HepG2 (cell line): Measurements from ENCODE around the gene TMEM151A. TPM values are rescaled to one million over a fixed set of nuclear protein-coding genes. Genes with fewer than 3 reads are reported as not detected.
A peak's percentile ranks its signal among the peaks of the same experiment; 100 is the strongest.

Experiments used
- ARID2 ChIP-seq: sonication (generic); formaldehyde crosslinking; IDR thresholded peaks from 2 replicates; pipeline ENCODE4 v1.8.1; 2022; ENCODE audit warnings: mild to moderate bottlenecking, missing genetic modification reagents, borderline replicate concordance
- CENPBD1 ChIP-seq: sonication (generic); formaldehyde crosslinking; IDR thresholded peaks from 2 replicates; pipeline ENCODE4 v1.8.0; 2022; ENCODE audit warnings: missing genetic modification reagents, low read depth, mild to moderate bottlenecking, borderline replicate concordance
- FOXK1 ChIP-seq: sonication (generic); formaldehyde crosslinking; IDR thresholded peaks from 2 replicates; pipeline ENCODE4 v1.4.0; 2020; ENCODE audit warnings: low read depth, missing genetic modification reagents, borderline replicate concordance
- KAT7 ChIP-seq: IDR thresholded peaks from 2 replicates; pipeline ENCODE4 v1.6.1; 2018; ENCODE audit warnings: borderline replicate concordance, missing compliant biosample characterization
- KLF13 ChIP-seq: sonication (generic); formaldehyde crosslinking; IDR thresholded peaks from 2 replicates; pipeline ENCODE4 v1.4.0; 2020; ENCODE audit warnings: mild to moderate bottlenecking, missing genetic modification reagents
- NFIC ChIP-seq: IDR thresholded peaks from 2 replicates; pipeline ENCODE4 v1.6.1; 2012; ENCODE audit warnings: mild to moderate bottlenecking, low read length, inconsistent platforms
- PAX8 ChIP-seq: sonication (generic); formaldehyde crosslinking; IDR thresholded peaks from 2 replicates; pipeline ENCODE4 v1.8.0; 2022; ENCODE audit warnings: mild to moderate bottlenecking, missing genetic modification reagents, borderline replicate concordance
- SMYD3 ChIP-seq: sonication (generic); formaldehyde crosslinking; IDR thresholded peaks from 2 replicates; pipeline ENCODE4 v1.8.1; 2023; ENCODE audit warnings: mild to moderate bottlenecking, missing genetic modification reagents
- SRY ChIP-seq: sonication (generic); formaldehyde crosslinking; IDR thresholded peaks from 2 replicates; pipeline ENCODE4 v1.8.0; 2022; ENCODE audit warnings: mild to moderate bottlenecking, missing genetic modification reagents
- STAT5B ChIP-seq: sonication (generic); formaldehyde crosslinking; IDR thresholded peaks from 2 replicates; pipeline ENCODE4 v1.4.0; 2020; ENCODE audit warnings: missing genetic modification reagents
- TARDBP ChIP-seq: sonication (generic); formaldehyde crosslinking; IDR thresholded peaks from 2 replicates; pipeline ENCODE4 v1.8.0; 2022; ENCODE audit warnings: mild to moderate bottlenecking, missing genetic modification reagents
- TERF1 ChIP-seq: sonication (generic); formaldehyde crosslinking; IDR thresholded peaks from 2 replicates; pipeline ENCODE4 v1.8.0; 2022; ENCODE audit warnings: mild to moderate bottlenecking, missing genetic modification reagents, moderate library complexity
- ZFP1 ChIP-seq: IDR thresholded peaks from 2 replicates; pipeline ENCODE4 v1.6.1; 2016
- ZNF317 ChIP-seq: sonication (generic); formaldehyde crosslinking; IDR thresholded peaks from 2 replicates; pipeline ENCODE4 v1.5.0; 2020; ENCODE audit warnings: mild to moderate bottlenecking, missing genetic modification reagents
- ZNF350 ChIP-seq: sonication (generic); formaldehyde crosslinking; IDR thresholded peaks from 2 replicates; pipeline ENCODE4 v1.4.0; 2020; ENCODE audit warnings: mild to moderate bottlenecking, low read depth, missing genetic modification reagents, borderline replicate concordance
- ZNF562 ChIP-seq: sonication (generic); formaldehyde crosslinking; IDR thresholded peaks from 2 replicates; pipeline ENCODE4 v1.8.0; 2022; ENCODE audit warnings: missing genetic modification reagents, borderline replicate concordance
- ZNF589 ChIP-seq: sonication (generic); formaldehyde crosslinking; conservative IDR thresholded peaks from 2 replicates; pipeline ENCODE4 v1.8.0; 2022; ENCODE audit warnings: mild to moderate bottlenecking, moderate library complexity, missing genetic modification reagents
- ZNF737 ChIP-seq: sonication (generic); formaldehyde crosslinking; IDR thresholded peaks from 2 replicates; pipeline ENCODE4 v1.5.0; 2020; ENCODE audit warnings: missing genetic modification reagents, mild to moderate bottlenecking, borderline replicate concordance
- polyA plus RNA-seq, 8 experiments: library from polyadenylated mRNA; depleted of rRNA in 3 of 8; stranded (reverse) in 7 of 8; unstranded in 1 of 8; fragments of >200 nt; fragmentation: Illumina TruSeq in 4 of 8; extraction: Trizol in 4 of 8; gene quantifications; 2 replicates each; pipeline versions ENCODE4 v1.2.1 to v1.2.3, GENCODE V29; 2011 to 2016; ENCODE audit warnings: low read depth in 4 of 8, missing spikeins in 1 of 8, mixed read lengths in 1 of 8; ENCODE audit not compliant: insufficient read depth in 1 of 8
- total RNA-seq, 5 experiments: library from RNA; depleted of rRNA; stranded (reverse); fragments of >200 nt; fragmentation: Illumina TruSeq; extraction: Trizol; gene quantifications; 2 replicates each; pipeline ENCODE4 v1.2.3, GENCODE V29; 2016; ENCODE audit warnings: low read depth in 1 of 5
- TF ChIP-seq, protein P1 (sequence below): IDR thresholded peaks from 2 replicates; pipeline ENCODE4 v1.6.1; 2016; ENCODE audit warnings: low read depth, control low read depth
- TF ChIP-seq, protein P2 (sequence below): sonication (generic); formaldehyde crosslinking; IDR thresholded peaks from 2 replicates; pipeline ENCODE4 v1.4.0; 2020; ENCODE audit warnings: missing genetic modification reagents

Gene TMEM151A
- total and polyA plus RNA-seq, 2 of the 13 experiments (the other 11 are each of a cell fraction or from before 2014, with no cell fraction given): 0.18 to 0.33 TPM

DNA sequence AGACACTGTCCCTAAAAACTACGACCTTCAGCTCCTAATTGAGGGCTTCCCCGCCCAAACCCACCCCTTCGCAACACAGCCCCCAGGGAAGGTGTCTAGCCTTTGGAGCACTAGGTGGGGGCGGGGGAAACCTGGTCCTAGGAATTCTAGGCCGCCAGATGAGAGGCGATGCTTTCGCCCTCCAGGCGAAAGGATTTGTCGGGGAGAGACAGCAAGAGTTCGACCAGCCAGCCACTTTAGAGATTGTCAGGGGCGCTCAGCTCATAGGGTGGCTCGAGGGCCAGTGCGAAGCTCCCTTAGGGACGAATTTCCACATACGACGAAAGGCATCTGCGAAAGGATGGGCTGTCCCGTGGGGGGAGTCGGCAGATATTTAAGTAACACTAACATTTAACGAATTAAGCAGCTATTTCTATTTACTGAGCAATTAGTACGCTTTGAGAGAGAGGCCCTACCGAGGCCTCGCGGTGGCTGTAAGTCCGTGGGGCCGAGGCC, 19.8 kb downstream of the TMEM151A start (continued):
- 0 out of 2 replicates have a peak, but pooled peaks have one; percentile 12 for TF ChIP-seq CENPBD1 (CRISPR knock-in tag)
- TF ChIP-seq ZFP1 (CRISPR knock-in tag): 0 out of 2 replicates have a peak, but pooled peaks have one; percentile 26
- 0 out of 2 replicates have a peak, but pooled peaks have one; percentile 38 for TF ChIP-seq SMYD3 (CRISPR knock-in tag)
- TF ChIP-seq, protein P1, sequence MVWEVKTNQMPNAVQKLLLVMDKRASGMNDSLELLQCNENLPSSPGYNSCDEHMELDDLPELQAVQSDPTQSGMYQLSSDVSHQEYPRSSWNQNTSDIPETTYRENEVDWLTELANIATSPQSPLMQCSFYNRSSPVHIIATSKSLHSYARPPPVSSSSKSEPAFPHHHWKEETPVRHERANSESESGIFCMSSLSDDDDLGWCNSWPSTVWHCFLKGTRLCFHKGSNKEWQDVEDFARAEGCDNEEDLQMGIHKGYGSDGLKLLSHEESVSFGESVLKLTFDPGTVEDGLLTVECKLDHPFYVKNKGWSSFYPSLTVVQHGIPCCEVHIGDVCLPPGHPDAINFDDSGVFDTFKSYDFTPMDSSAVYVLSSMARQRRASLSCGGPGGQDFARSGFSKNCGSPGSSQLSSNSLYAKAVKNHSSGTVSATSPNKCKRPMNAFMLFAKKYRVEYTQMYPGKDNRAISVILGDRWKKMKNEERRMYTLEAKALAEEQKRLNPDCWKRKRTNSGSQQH (CRISPR knock-in tag): no peak
- 0 out of 2 replicates have a peak, but pooled peaks have one; percentile 6 for TF ChIP-seq FOXK1 (CRISPR knock-in tag)
- 0 out of 2 replicates have a peak, but pooled peaks have one; percentile 44 for TF ChIP-seq ARID2 (CRISPR knock-in tag)
- TF ChIP-seq ZNF737 (CRISPR knock-in tag): 0 out of 2 replicates have a peak, but pooled peaks have one; percentile 49
- 0 out of 2 replicates have a peak, but pooled peaks have one; percentile 12 for TF ChIP-seq KLF13 (CRISPR knock-in tag)
- TF ChIP-seq, protein P2, sequence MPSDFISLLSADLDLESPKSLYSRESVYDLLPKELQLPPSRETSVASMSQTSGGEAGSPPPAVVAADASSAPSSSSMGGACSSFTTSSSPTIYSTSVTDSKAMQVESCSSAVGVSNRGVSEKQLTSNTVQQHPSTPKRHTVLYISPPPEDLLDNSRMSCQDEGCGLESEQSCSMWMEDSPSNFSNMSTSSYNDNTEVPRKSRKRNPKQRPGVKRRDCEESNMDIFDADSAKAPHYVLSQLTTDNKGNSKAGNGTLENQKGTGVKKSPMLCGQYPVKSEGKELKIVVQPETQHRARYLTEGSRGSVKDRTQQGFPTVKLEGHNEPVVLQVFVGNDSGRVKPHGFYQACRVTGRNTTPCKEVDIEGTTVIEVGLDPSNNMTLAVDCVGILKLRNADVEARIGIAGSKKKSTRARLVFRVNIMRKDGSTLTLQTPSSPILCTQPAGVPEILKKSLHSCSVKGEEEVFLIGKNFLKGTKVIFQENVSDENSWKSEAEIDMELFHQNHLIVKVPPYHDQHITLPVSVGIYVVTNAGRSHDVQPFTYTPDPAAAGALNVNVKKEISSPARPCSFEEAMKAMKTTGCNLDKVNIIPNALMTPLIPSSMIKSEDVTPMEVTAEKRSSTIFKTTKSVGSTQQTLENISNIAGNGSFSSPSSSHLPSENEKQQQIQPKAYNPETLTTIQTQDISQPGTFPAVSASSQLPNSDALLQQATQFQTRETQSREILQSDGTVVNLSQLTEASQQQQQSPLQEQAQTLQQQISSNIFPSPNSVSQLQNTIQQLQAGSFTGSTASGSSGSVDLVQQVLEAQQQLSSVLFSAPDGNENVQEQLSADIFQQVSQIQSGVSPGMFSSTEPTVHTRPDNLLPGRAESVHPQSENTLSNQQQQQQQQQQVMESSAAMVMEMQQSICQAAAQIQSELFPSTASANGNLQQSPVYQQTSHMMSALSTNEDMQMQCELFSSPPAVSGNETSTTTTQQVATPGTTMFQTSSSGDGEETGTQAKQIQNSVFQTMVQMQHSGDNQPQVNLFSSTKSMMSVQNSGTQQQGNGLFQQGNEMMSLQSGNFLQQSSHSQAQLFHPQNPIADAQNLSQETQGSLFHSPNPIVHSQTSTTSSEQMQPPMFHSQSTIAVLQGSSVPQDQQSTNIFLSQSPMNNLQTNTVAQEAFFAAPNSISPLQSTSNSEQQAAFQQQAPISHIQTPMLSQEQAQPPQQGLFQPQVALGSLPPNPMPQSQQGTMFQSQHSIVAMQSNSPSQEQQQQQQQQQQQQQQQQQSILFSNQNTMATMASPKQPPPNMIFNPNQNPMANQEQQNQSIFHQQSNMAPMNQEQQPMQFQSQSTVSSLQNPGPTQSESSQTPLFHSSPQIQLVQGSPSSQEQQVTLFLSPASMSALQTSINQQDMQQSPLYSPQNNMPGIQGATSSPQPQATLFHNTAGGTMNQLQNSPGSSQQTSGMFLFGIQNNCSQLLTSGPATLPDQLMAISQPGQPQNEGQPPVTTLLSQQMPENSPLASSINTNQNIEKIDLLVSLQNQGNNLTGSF (CRISPR knock-in tag): no peak
- no peak for TF ChIP-seq ZNF589
- TF ChIP-seq PAX8 (CRISPR knock-in tag): 0 out of 2 replicates have a peak, but pooled peaks have one; percentile 13
- TF ChIP-seq ZNF317 (CRISPR knock-in tag): 0 out of 2 replicates have a peak, but pooled peaks have one; percentile 36
- TF ChIP-seq ZNF562 (CRISPR knock-in tag): no peak
- TF ChIP-seq ZNF350 (CRISPR knock-in tag): no peak
- TF ChIP-seq TERF1: no peak
- 0 out of 2 replicates have a peak, but pooled peaks have one; percentile 1 for TF ChIP-seq SRY (CRISPR knock-in tag)
- TF ChIP-seq TARDBP (CRISPR knock-in tag): 0 out of 2 replicates have a peak, but pooled peaks have one; percentile 39
- no peak for TF ChIP-seq KAT7 (CRISPR knock-in tag)
- no peak for TF ChIP-seq STAT5B (CRISPR knock-in tag)
- TF ChIP-seq NFIC: no peak
